ENCODE measurements around the gene FBXL2. TPM values are rescaled to one million over a fixed set of nuclear protein-coding genes. Genes with fewer than 3 reads are reported as not detected.

Gene FBXL2
- total RNA-seq, 4 donors from 2014 or later, result 5.4 to 10.9 (median 6.9) TPM

DNA sequence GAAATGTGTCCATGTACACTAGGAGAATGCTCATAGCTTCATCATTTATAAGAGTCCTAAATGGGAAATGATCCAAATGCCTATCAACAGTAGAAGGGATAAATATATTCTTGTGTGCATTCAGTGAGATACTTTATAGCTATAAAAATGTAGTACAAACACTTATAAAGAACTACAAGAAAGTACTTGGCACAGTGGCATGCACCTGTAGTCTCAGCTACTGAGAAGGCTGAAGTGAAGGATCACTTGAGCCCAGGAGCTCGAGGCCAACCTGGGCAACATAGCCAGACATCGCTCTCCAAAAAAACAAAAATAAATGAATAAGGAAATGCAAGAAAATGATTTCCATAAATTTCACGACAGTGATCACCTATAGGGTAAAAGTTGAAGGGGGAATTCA, 3.6 kb upstream of the FBXL2 start:
- Histone ChIP-seq H3K36me3 (no peaks in the 10 kb centered on the region), H3K27me3 (no peaks in the 10 kb centered on the region), H3K4me1 (peaks cover 6 to 16% (median 8%) of the 10 kb centered on the region in 4 donors), H3K27ac (replicated peaks in 1 of 4) (no peak overlapping the region), H3K9me3 (no peaks in the 10 kb centered on the region), H3K4me3 (no peak overlapping the region)
- WGBS, result 84% methylated on average over 3 of the region's 3 CpGs
- DNase-seq (ENCODE audit: extremely low spot score), result no peak
- TF ChIP-seq, protein P1, sequence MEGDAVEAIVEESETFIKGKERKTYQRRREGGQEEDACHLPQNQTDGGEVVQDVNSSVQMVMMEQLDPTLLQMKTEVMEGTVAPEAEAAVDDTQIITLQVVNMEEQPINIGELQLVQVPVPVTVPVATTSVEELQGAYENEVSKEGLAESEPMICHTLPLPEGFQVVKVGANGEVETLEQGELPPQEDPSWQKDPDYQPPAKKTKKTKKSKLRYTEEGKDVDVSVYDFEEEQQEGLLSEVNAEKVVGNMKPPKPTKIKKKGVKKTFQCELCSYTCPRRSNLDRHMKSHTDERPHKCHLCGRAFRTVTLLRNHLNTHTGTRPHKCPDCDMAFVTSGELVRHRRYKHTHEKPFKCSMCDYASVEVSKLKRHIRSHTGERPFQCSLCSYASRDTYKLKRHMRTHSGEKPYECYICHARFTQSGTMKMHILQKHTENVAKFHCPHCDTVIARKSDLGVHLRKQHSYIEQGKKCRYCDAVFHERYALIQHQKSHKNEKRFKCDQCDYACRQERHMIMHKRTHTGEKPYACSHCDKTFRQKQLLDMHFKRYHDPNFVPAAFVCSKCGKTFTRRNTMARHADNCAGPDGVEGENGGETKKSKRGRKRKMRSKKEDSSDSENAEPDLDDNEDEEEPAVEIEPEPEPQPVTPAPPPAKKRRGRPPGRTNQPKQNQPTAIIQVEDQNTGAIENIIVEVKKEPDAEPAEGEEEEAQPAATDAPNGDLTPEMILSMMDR (IDR thresholded peaks at IDR 0.05), result no peak
- TF ChIP-seq POLR2A (IDR thresholded peaks at IDR 0.05; ENCODE audit: low read depth), result no peak
- no peak for TF ChIP-seq EP300 (IDR thresholded peaks at IDR 0.05)
- no peak for TF ChIP-seq POLR2AphosphoS5 (IDR thresholded peaks at IDR 0.05)
- intact Hi-C loops (cut with DNase I), result no loop called here

DNA sequence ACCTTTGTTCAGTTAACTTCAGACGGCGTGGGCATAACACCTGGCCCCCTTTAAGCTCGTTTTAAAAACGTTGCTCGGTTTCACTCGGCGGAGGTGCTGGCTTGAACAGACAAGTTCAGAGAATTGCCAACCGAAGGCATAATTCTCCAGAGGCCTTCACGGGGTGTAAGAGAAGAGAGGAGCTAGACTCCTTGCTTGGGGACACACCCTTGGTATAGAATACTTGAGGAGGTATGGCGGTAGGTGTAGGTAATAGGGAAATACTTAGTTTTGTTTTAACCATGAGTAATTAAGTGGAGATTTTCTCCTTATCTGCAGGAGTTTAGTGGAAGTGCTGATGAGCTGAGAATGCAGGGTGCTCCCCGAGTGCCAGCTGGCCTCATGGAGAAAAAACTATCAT, 921 bp downstream of the FBXL2 start:
- H3K4me3 ChIP-seq, result peak overlapping the region; percentile 80 to 97 (median 86)
- TF ChIP-seq POLR2A (IDR thresholded peaks at IDR 0.05; ENCODE audit: low read depth), result no peak
- no peak for TF ChIP-seq EP300 (IDR thresholded peaks at IDR 0.05)
- TF ChIP-seq, protein P1 (IDR thresholded peaks at IDR 0.05), result no peak
- no peak for TF ChIP-seq POLR2AphosphoS5 (IDR thresholded peaks at IDR 0.05)
- H3K9me3 ChIP-seq, result no peaks in the 10 kb centered on the region
- no peaks in the 10 kb centered on the region for H3K36me3 ChIP-seq
- H3K27ac ChIP-seq (replicated peaks in 1 of 4), result no peak overlapping the region
- 20% methylated on average over 11 of the region's 11 CpGs for WGBS
- intact Hi-C loops (cut with DNase I), result no loop called here
- H3K27me3 ChIP-seq, result no peaks in the 10 kb centered on the region
- H3K4me1 ChIP-seq, result peaks cover 6 to 21% (median 12%) of the 10 kb centered on the region in 4 donors
- no peak for DNase-seq (ENCODE audit: extremely low spot score)

DNA sequence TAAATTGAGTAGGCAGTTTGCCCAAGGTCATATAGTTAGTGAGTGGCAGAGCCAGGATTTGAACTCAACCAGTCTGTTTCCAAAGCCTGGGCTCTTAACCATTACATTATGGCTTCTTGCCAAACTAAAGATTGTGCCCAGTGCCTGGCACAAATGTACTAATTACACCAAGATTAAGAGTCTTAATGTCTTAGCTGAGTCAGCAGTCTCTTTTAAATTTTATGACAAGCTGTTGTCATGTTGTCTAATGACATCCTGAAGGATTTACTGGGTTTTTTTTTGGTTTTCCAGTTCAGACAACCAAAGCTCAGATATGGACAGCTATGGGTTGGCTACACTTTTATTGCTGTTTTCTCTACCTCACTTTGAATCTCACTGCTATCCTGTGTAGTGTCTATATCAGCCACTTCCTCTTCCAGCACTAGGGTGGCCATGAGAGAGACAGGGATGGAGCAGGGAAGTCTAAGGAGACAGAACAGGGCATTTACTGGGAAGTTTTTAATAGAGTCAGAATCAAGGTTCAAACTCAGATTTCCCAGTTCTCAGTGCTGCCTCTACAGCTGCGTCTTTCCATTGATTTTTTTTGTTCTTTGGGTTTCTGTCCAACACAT, 10.5 kb downstream of the FBXL2 start:
- intact Hi-C loops (cut with DNase I), result no loop called here
- TF ChIP-seq, protein P1 (IDR thresholded peaks at IDR 0.05), result no peak
- TF ChIP-seq POLR2AphosphoS5 (IDR thresholded peaks at IDR 0.05) (no peak), EP300 (IDR thresholded peaks at IDR 0.05) (no peak), POLR2A (IDR thresholded peaks at IDR 0.05; ENCODE audit: low read depth) (no peak)
- Histone ChIP-seq H3K4me3 (no peak overlapping the region), H3K9me3 (peaks cover 0 to 21% (median 14%) of the 10 kb centered on the region in 4 donors), H3K36me3 (no peaks in the 10 kb centered on the region), H3K4me1 (no peaks in the 10 kb centered on the region), H3K27ac (replicated peaks in 1 of 4) (no peak overlapping the region), H3K27me3 (no peaks in the 10 kb centered on the region)
- WGBS, result 79% methylated on average over 1 of the region's 1 CpG
- DNase-seq (ENCODE audit: extremely low spot score), result no peak

DNA sequence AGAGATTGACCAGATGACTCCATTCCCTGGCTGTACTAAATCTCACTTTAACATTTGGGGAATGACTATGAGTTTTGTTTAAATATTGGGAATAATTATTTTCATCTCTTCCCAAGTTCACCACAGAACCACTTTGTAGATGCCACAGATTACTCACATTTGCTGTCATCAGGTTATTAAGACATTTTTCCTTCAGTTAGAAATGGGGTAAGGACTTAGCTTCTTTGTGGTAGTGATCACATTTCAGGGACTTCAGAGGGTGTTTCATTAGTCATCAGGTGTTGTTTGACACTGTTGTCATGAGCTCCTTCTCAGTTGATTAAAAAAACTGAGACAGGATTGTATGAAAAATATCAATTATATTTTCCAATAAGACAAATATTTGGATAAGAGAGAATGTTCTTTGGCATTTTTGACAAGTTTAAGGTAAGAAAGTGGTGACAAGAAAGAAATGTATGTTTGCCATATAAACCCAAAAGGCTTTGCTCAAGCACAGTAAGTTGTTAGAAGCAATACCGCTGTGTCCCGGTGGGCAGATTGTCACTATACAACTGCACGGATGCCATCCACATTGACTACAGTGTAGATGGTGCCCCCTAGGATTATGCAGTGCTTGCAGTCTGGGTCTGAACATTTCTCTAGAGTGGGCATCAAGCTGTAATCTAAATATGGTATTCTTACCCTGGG, 22.3 kb downstream of the FBXL2 start:
- no peak for TF ChIP-seq EP300 (IDR thresholded peaks at IDR 0.05)
- intact Hi-C loops (cut with DNase I), result no loop called here
- H3K9me3 ChIP-seq, result no peaks in the 10 kb centered on the region
- peak overlapping the region; percentile 29 to 50 (median 38) for H3K27ac ChIP-seq (replicated peaks in 1 of 4)
- no peak overlapping the region for H3K4me3 ChIP-seq
- H3K36me3 ChIP-seq, result no peaks in the 10 kb centered on the region
- WGBS, result 43% methylated on average over 3 of the region's 3 CpGs
- no peak for DNase-seq (ENCODE audit: extremely low spot score)
- no peaks in the 10 kb centered on the region for H3K27me3 ChIP-seq
- H3K4me1 ChIP-seq, result peaks cover 0 to 14% (median 10%) of the 10 kb centered on the region in 4 donors

DNA sequence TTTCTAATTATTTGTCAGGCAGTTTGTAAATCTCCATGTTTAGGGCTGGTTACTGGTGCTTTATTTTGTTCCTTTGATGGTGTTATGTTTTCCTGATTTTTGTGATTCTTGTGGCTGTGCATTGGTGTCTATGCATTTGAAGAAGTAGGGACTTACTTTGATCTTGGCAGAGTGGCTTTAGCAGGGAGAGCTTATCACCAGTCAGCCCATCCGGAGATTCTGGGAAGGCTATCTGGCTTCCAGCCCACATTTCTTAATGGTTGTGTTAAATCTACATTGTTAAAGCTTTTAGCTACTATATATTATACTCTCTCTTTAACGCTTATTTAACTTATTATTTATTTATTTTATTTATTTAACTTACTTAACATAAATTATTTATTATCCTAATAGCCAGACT, 35.1 kb downstream of the FBXL2 start:
- Histone ChIP-seq H3K27me3 (no peaks in the 10 kb centered on the region), H3K4me3 (no peak overlapping the region), H3K27ac (replicated peaks in 1 of 4) (no peak overlapping the region), H3K36me3 (peaks cover 0 to 10% (median 0%) of the 10 kb centered on the region in 4 donors), H3K9me3 (peaks cover 0 to 17% (median 5%) of the 10 kb centered on the region in 4 donors), H3K4me1 (no peaks in the 10 kb centered on the region)
- no peak for DNase-seq (ENCODE audit: extremely low spot score)
- TF ChIP-seq EP300 (IDR thresholded peaks at IDR 0.05), result no peak
- WGBS, result 68% methylated on average over 2 of the region's 2 CpGs
- intact Hi-C loops (cut with DNase I), result no loop called here
